Adipose tissue (tissue), 3 donors: ENCODE results near the gene DEPDC5. TPM values are rescaled to one million over a fixed set of nuclear protein-coding genes. Genes with fewer than 3 reads are reported as not detected.

Source experiments
- H3K27ac ChIP-seq: one replicate; pipeline ENCODE4 v1.5.1; 2013; ENCODE audit warnings: low read depth, low read length
- WGBS, 3 donors: extraction: QIAGEN DNeasy Blood & Tissue Kit; methylation state at CpG; one replicate each; pipeline ENCODE4 v1.1.7; 2013; 5-methylcytosine and 5-hydroxymethylcytosine counted together
- polyA plus RNA-seq, 3 donors: library from polyadenylated mRNA; stranded (reverse); fragments of 200-250 nt; gene quantifications; one replicate each; pipeline ENCODE4 v1.2.3, GENCODE V29; 2013
- donor health status: healthy with polysubstance abuse.
- donor health status: Bipolar disorder and iron deficiency.
- donor health status: healthy.

Gene DEPDC5
- polyA plus RNA-seq, 3 donors, result 3.5 to 14.4 (median 4.0) TPM

DNA sequence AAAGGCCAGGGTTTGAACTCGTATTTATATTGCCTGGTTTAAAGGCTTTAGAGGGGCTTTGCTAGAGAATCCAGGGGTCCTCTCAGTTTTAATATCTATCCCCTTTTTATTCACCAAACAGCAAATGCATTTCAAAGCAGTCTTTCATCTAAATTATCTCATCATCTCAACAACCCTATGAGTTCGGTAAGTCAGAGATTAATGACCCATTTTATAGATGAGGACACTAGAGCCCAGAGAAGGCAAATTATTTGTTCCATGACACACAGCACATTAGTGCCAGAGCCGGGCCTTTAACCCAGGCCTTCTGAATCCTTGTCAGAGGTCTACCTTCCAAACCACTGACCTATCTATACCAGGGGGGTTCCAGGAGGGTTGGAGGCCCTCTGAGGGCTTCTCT, 173.7 kb downstream of the DEPDC5 start:
- WGBS, 3 donors, result 65 to 92% (median 82%) methylated on average over 3 of the region's 3 CpGs
- no peak overlapping the region for H3K27ac ChIP-seq

DNA sequence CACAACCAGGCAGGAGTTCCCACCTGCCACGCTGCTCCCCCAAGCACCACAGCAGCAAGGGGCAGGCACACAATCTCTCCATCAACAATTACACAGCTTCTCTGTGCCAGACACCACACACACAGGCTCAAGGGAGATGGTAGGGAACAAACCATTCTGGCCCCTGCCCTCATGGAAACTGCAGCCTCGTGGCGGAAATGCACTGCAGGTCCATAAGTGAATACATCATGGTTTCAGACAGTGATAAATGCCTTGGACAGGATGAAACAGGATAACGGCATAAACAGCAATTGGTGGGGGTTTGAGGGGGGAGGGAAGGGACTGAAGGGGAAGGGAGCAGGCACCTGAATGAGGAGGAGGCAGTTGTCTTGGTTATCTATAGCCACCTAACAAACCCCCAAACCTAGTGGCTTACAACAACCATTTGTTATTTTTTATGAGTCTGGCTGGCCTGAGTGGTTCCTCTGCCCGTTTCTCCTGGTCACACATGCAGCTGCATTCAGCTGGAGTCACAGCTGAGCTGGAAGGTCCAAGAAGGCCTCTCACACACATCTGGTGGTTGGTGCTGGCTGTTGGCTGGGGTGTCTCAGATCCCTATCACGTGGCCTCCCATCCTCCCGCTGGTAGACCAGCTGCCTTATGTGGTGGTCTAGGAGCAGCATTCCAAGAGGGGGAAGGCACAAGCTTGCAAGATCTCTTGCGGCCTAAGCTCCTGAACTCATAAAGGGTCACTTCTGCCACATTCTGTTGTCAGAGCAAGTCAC, 175.5 kb downstream of the DEPDC5 start:
- 58 to 67% (median 64%) methylated on average over 8 of the region's 8 CpGs for WGBS, 3 donors

DNA sequence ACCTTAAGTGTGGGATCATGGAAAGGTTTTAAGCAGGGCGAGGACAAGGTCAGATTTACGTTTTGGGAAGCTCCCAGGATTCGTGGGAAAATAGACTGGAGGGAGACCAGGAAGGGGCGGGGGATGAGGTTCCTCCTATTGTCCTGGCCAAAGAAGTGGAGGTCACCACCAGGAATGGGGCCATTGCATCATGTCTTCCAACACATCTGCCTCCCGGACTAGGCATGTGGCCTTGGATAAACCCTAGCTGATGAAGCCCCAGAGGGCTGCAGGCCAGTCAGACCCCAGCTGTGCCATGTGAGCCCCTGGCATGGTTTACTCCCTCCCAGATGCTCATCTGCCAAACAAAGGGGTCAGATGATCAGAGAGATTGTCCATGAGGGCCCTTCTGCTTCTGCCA, 179.0 kb downstream of the DEPDC5 start:
- WGBS, 3 donors, result 62 to 78% (median 67%) methylated on average over 5 of the region's 5 CpGs
- no peak overlapping the region for H3K27ac ChIP-seq

More for the DNA sequence above, 175.5 kb downstream of the DEPDC5 start:
- H3K27ac ChIP-seq, result no peak overlapping the region

DNA sequence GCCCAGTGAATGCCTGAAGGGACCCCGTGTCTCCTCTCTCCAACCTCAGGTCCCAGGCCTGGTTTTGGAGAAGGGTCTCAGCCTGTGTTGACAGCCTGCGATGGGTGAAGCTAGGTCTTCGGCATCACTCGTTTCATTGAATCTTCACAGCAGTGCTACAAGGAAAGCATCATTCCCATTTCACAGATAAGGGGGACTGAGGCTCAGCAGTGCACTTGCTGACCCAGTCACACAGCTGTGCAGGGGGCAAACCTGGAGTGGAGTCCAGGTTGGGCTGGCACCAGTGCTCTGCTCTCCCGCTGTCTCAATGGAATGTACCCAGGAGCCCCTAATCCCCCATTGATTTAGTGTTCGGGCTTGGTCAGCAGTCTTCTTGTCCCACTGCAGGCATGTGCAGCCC, 179.6 kb downstream of the DEPDC5 start:
- no peak overlapping the region for H3K27ac ChIP-seq
- WGBS, 3 donors, result 91 to 99% (median 97%) methylated on average over 6 of the region's 6 CpGs

DNA sequence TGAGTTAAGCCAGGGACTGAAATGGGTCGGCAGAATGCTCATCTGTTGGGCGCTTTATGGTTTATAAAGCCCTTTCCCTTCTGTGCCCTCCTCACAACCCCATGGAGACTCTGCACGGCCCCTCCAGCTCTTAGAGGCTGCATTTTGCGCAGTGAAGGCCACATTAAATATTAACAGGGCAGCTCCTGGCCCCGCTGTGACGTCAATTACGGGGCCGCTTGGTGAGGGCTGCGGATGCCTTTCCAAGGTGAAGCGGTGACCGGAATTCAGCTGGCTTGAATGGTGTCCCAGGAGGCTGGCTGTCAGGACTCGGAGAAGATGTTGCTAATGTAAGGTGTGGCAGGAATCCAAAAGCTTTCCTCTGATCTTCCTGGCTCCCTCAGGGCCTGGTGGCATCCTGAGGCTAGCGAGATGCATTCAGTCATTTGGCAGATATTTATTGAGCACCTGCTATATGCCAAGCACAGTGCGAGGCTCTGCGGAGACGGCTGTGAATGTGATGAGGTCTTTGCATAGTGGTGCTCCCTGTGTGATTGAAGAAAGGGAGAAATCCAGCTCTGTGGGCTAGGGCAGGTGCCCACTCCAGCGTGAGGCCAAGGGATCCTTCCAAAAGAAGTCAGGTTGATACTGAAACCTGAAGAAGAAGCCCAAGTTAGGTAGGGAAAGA, 180.1 kb downstream of the DEPDC5 start:
- no peak overlapping the region for H3K27ac ChIP-seq
- WGBS, 3 donors, result 53 to 85% (median 81%) methylated on average over 17 of the region's 17 CpGs

DNA sequence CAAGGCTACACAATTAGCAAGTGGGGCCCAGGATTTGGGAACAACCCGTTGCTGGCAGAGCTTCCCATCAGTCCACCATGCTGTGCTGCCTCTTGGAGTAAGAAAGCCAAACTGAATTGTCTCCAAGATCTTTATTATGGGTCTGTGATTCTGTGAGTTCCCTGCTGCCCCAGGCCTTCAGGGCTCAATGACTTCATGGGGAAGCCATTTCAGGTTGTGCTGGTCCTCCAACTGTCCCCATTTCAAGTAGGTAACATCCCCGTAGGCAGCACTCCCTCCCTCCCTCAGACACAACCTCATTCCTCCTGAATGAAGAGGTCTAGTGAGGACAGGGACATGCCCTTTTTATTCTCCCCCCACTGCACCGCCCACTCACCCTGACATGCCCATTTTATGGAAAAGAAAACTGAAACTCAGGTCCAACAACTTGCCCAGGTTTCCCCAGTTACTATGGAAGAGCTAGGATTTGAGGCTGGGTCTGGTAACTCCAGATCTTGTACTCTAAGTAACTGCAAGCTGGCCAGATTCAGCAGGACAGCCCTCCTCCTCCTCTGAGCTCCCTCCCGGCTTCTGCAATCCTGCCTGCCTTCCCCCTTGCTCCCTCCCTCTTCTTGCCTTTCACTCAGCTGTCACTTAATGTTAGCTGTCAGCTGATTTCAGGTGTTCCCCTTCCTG, 182.3 kb downstream of the DEPDC5 start:
- no peak overlapping the region for H3K27ac ChIP-seq
- WGBS, 3 donors, result 61 to 90% (median 71%) methylated on average over 4 of the region's 4 CpGs

DNA sequence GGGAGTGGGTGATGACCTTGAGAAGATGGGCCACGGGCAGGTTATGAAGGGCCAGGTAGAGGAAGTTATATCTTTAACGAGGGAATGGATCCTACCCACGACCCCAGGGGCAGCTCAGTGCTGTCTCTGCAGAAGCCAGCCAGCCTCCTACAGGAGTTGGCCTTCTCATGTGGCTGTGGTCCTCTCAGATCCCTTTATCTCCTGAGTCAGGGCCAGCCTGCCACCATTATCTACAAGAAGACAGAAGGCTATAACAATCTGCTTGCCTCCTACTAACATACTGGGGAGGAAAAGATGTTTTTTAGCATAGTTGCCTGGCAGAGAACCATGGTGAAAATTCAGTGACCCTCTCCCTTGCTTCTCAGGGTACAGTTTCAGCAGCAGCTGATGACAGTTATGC, 183.5 kb downstream of the DEPDC5 start:
- WGBS, 3 donors, result 66 to 78% (median 74%) methylated on average over 3 of the region's 3 CpGs

DNA sequence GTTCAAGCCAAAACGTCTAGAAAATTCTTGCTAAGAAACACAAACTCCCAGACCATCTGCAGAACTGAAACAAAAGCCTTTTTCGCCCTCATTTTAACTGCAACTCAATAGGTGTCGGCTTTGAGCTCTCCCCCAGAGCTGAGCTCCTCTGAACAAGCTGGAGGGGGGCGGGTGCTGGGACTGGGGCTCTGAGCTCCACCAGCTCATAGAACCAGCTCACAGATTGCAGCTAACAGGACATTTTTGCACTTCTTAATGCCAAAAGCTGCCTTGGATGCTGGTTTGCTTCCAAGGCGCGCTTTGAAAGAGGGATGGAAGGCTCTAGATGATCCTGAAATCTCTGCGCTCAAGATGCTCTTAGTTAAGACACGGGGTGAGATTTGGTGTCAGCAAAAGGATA, 184.5 kb downstream of the DEPDC5 start:
- 75 to 83% (median 79%) methylated on average over 8 of the region's 8 CpGs for whole genome bisulfite sequencing, 3 donors
- H3K27ac ChIP-seq, result no peak overlapping the region

More for the DNA sequence above, 183.5 kb downstream of the DEPDC5 start:
- H3K27ac ChIP-seq, result no peak overlapping the region

DNA sequence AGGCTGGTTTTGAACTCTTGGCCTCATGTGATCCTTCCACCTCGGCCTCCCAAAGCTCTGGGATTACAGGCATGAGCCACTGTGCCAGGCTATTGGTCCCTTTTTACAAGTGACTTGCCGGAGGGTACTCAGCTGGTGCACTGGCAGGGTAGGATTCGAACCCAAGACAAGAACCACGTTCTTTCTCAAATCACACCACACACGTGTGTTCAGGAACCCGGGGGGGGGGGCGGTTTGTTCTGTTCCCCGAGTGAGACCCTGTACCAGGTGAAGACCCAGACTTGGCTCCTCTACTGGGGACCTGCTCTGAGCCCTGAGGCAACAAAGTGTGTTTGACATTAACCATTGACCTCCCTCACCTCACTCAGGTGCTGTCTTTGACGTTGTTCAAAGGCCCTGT, 186.7 kb downstream of the DEPDC5 start:
- 64 to 83% (median 77%) methylated on average over 9 of the region's 9 CpGs for WGBS, 3 donors

DNA sequence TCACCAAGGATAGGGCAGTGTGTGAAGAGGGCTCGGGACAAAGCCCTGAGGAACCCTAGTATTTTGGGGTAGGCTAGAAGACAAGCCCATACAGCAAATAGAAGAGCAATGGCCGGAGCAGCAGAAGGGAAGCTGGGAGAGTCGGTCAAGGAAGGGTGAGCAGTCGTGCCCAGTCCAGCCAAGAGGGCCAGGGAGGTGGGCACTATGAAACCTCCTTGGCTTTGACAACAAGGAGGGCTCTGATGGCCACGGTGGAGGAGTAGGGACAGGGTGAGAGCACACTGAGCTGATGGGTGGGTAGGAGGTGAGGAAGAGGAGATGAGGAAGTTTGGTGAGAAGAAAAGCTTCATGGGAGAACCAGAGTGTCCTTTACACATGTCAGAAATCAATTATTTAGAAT, 188.3 kb downstream of the DEPDC5 start:
- H3K27ac ChIP-seq, result no peak overlapping the region
- 92 to 99% (median 93%) methylated on average over 5 of the region's 5 CpGs for WGBS, 3 donors

More for the DNA sequence above, 186.7 kb downstream of the DEPDC5 start:
- H3K27ac ChIP-seq, result no peak overlapping the region

DNA sequence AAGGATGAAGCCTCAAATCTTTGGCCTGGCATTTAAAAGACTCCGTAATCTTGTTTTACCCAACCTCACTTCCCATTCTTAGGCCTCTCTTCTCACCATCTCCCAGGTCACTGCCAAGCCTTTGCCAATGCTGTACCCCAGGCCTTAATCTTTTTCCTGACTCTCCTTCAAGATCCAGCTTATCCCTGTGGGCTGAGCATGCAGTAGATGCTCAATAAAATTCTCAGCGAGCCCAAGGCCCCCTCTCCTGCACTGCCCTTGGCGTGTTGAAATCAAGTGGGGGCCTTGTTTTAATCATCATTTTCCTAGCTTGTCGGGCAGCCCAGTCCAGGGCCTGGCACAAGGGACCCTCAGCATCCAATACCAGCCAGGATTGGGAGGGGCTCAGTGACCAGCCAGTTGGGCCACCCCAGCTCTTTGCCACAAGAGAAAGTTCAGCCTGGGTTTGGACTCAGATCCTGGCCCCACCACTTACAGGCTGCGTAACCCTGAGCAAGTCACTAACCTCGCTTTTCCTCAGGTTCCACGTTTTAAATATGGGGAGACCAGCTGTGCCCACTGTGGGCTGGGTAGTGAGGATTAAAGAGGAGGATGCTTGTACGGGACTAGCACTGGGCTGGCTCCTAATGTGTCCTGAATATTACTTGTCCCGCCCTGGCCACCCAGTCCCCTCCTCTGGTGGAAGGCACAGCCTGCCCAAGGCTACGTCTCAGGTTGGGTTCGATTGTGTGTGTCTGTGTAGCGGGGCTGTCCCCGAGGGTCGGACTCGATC, 189.6 kb downstream of the DEPDC5 start:
- peak overlapping the region; percentile 43 for H3K27ac ChIP-seq
- 39 to 46% (median 40%) methylated on average over 14 to 15 of the region's 15 CpGs for WGBS, 3 donors

DNA sequence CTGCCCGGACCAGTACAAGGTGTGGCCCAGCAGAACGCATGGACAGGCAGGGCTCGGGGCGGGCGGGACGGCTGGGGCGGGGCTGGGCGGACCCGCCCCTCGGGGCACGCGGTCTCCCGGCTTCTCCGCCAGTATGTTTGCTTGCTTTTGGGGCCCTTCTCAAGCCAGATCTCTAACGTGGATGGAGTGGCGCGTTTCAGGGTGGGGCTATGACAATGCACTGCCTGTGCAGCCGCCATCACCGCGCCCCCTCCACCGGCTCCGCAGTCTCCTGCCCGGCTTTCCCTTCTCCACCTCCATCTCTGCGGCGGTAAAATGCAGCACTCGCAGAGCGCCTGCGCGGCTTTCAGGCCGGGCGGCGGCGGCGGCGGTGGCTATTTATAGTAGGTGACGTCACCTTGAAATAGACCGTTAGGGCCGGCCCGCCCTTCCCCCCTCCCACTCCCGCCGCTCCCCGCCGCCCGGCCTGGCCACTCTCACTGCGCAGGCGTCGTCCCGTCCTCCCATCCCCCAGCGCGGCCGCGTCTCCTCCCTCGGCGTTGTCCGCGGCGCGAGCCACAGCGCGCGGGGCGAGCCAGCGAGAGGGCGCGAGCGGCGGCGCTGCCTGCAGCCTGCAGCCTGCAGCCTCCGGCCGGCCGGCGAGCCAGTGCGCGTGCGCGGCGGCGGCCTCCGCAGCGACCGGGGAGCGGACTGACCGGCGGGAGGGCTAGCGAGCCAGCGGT, 190.3 kb downstream of the DEPDC5 start, which contains the start of gene YWHAH:
YWHAH (plus strand) TSS at position 558 of the 722 bp plus-strand sequence. CDS start 199 bp downstream, outside the sequence.
- H3K27ac ChIP-seq, result peak within 1 kb of the TSS; percentile 97
- 0% methylated on average over 71 to 86 of the region's 86 CpGs for WGBS, 3 donors

DNA sequence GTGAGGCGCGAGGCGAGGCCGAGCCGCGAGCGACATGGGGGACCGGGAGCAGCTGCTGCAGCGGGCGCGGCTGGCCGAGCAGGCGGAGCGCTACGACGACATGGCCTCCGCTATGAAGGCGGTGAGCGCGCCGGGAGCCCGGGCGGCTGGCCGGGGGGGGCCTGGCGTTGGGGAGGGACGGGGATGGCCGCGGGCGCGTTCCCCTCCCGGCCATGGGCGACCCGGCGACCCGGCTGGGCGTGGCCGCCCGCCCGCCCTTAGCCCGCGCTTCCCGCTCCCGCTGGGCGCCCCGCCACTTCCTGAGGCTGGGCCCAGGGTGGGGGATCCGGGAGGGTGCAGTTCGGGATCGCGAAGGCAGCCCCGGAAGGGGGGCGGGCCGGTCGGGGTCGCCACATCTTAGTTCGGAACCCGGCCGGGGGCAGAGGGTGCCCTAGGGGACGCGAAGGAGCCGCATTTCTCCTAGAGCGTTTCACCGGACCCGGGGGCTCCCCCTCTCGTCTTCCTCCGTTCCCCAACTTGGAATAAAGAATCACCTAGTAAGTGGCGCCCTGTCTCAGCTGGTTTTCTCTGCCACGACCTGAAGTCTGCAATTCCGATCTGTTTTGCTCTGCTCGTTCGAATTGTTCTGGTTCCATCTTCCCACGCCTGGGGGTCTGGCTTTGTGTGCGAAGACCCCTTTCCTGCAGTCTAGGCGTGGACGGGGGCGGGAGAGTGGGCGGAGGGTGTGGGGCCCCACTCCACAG, 191.1 kb downstream of the DEPDC5 start:
- H3K27ac ChIP-seq, result peak overlapping the region; percentile 97
- 0 to 1% (median 0%) methylated on average over 38 to 76 of the region's 76 CpGs for WGBS, 3 donors

DNA sequence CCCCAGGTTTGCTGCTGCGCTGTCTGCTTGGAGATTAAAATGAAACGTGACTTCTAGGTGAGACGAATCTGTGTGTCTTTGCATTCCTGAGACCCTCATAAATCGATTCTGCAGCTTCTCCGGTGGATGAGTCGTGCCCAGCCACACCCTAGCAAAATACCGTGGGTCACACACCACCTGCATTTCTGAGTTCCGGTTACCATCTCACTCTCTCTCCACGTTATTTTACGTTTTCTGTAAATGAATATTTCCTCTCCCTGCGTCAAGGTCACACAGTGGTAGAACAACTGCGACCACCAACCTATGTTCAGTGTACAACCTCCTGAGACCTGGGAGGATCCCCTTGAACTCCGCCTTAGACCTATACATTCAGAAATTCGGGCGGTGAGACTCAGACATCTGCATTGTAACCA, 191.6 kb downstream of the DEPDC5 start:
- 2 to 3% (median 3%) methylated on average over 15 of the region's 15 CpGs for WGBS, 3 donors
- peak overlapping the region; percentile 48 for H3K27ac ChIP-seq

DNA sequence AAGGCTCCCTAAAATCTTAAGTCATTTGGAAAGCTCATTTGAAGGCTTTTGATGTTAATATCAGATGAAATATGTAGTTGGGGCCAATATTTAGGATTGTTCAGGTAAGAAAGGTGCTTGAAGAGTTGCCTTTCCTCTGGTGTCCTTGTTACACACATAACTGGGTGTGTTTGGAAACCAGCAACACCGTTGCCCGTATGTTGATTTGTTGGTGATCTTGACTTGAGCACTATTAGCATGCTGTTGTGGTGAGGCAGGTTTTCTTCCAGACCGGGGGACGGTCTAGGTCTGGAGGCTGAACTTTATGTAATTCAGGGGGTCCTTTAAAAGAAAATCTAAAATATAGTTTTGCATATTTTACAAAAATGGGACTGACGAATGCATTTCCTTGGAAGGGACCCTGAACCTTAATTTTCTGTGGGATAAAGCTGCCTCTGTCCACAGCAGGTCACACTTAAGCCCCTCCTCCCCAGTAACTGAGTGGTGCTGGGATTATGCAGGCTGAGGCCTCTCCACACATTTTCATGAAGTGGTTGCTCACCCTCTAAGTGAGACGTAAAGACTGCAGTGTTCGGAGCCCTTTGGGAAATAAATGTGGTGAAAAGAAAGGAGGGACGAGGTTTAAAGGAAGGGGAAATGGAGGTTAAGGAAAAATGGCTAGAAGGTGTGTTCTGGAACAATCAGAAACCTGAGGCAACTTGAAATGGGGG, 192.3 kb downstream of the DEPDC5 start:
- peak overlapping the region; percentile 48 for H3K27ac ChIP-seq
- 22 to 49% (median 27%) methylated on average over 8 of the region's 8 CpGs for WGBS, 3 donors

DNA sequence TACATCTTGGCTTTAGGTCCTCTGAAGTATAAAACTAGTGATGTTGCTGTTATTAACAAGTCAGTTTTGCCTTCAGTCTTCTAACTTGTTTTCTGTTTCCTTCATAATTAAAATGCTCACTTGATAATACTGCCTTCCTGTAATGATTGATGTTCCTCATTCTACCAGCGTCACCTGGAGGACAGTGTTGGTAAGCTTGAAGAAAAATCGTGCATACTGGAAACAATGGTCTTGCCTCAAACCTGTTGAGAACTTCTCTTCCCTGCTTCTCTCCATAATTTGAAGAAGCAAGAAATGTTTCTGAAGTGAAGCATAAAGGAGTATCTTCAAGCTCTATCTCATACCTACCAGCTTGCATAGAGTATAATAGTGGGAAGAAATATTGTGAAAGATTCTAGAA, 193.5 kb downstream of the DEPDC5 start:
- H3K27ac ChIP-seq, result no peak overlapping the region
- 14 to 17% (median 17%) methylated on average over 2 of the region's 2 CpGs for WGBS, 3 donors

DNA sequence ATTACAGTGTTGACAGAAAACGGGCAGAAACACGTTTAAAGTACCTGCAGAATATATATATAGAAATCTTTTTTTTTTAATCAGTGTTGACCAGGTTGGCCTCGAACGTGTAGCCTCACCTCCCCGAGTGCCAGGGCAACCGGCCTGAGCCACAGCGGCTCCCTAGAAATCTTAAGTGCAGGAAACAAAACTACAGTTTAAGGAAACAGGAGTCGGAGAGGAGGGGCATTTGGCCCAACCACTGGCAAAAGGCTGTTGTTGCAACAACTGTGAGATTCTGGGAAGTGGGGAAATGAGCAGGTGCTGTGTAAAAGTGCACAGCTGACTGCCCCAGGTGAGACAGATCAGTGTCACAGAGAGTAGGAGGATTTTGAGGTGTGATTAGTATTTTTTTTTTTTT, 194.2 kb downstream of the DEPDC5 start:
- WGBS, 3 donors, result 27 to 45% (median 41%) methylated on average over 8 of the region's 8 CpGs
- no peak overlapping the region for H3K27ac ChIP-seq
